GM19238 (cell line): ENCODE results near the gene CHST12.
"Not testable (repeated sequence)": the region's sequence is repeated elsewhere in the genome, so short reads cannot be mapped to it uniquely, and the experiment has no call there.

Experiments
- DNase-seq: peaks from one replicate; pipeline ENCODE4 v3.0.0; 2011; ENCODE audit warnings: low spot score; ENCODE audit not compliant: insufficient read length

CHST12 gene

GRCh38 chr7:2403718-2404648, 572 bp downstream of the CHST12 start:
- DNase-seq, result peak; percentile 52

GRCh38 chr7:2404714-2405119, 1.3 kb downstream of the CHST12 start:
- DNase-seq, result no peak

- no peak for DNase-seq
Observed at GRCh38 chr7:2405201-2405600, 1.8 kb downstream of the CHST12 start.

DNA sequence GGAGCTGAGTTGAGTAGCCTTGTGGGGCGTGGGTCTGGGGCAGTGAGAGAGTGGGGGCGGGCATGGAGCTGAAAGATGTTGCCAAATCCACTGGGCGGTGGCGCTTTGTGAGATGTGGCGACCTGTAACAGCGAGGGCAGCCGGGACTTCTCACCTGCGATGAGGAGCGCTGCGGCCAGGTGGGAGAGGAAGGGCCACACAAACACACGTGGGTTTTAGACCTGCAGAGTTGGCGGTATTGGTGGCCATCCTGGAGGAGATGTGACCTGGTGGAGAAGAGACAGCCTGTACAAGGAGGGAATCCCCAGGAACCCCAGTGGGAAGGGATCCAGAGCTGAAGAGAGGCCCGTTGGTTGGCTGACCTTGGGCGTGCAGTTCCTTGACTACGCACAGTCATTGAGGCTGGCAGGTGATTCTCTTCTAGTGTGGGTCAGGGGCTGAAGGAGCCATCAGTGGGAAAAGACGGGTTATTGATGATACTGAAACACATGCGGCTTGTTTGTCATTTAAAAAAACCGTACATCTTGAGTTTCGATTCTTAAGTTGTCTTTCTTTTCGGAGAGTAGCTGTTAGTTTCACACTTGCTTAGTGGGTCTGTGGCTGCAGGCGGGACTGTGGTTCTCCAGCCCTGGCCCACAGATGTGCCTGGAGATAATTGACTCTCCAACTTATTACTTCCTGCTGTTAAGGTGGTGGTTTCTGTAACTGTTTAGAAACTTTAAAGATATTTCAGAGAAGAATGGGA, 2.4 kb downstream of the CHST12 start:
- peak; percentile 71 for DNase-seq

DNA sequence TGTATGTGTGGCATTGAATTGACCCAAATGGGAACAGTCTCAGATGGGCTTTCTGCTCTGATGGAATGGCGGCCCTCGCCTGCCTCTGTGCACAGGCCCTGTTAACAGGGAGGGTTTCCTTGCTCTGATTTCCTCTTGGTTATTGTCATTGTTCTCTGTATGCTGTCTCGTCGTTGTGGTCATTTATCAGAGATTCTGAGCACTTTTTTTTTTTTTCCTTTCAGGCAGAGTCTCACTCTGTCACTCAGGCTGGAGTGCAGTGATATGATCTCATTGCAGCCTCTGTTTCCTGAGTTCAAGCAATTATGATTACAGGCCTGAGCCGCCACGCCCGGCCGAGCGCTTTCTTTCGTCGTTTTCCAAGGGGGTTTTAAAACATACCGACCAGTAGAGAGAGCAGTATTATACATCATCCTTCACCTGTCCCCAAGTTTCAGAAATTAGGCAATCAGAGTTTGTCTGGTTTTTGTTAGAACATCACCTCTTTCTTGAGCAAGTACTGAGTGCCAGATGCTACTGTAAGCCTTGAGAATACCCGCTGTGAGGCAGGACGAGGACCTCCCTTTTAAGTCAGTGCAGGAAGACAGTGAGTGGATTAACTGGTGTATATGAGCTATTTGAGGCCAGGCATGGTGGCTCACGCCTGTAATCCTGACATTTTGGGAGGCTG, 6.5 kb downstream of the CHST12 start:
- DNase-seq, result no peak

DNA sequence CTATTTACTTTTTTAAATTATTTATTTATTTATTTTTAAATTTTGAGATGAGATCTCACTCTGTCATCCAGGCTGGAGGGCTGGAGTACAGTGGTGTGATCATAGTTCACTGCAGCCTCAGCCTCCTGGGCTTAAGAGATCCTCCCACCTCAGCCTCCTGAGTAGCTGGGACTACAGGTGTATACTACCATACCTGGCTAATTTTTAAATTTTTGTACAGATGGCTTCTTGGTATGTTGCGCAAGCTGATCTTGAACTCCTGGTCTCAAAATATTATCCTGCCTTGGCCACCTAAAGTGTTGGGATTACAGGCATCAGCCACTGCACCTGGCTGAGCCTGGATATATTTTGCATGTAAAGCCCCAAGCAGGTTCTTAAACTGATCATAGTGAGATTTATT, 7.6 kb downstream of the CHST12 start:
- DNase-seq, result no peak

- DNase-seq, result no peak
Observed at GRCh38 chr7:2411815-2412586, 8.6 kb downstream of the CHST12 start.

DNA sequence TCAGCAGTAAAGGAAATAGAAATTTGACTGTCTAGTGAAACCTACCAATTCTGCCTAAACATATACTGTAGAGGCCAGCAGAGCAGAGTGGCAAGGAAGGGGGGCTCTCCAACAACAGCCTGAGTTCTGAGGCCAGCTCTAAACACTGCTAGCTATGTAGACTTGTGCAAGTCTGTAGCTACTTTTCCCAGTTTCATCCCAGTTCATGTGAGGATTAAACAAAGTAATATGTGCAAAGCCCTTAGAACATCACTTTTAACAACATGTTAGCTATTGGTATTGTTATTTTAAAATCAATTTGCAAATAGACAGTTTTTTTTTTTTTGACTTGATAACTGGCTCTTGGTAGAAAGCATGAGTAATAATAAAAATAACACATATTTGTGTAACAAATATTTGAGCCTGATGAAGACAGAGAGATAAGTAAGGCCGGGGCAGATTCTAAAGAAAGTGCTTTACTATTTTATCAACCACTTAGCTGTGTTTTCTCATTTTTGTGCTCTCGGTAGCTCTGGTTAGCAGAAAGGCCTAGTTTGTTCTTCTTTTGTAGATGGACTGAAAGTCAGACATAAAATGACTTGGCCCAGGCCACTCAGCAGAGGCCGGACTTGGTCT, 9.3 kb downstream of the CHST12 start:
- DNase-seq, result no peak

DNA sequence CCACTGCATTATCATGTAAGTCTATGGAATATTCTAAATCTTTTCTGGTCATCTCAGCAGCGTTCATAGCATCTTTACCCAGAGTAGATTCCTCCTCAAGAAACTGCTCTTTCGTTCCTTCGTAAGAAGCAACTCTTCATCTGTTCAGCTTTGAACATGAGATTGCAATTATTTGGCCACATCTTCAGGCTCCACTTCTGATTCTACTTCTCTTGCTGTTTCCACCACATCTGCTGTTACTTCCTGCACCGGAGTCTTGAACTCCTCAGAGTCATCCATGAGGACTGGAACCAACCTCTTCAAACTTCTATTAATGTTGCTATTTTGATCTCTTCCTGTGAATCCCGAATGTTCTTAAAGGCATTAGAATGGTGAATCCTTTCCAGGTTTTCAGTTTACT, 12.7 kb downstream of the CHST12 start:
- DNase-seq, result no peak

GRCh38 chr7:2416650-2417049, 13.2 kb downstream of the CHST12 start:
- DNase-seq, result no peak

- not testable (repeated sequence) for DNase-seq
Observed at GRCh38 chr7:2417178-2417577, 13.8 kb downstream of the CHST12 start.

DNA sequence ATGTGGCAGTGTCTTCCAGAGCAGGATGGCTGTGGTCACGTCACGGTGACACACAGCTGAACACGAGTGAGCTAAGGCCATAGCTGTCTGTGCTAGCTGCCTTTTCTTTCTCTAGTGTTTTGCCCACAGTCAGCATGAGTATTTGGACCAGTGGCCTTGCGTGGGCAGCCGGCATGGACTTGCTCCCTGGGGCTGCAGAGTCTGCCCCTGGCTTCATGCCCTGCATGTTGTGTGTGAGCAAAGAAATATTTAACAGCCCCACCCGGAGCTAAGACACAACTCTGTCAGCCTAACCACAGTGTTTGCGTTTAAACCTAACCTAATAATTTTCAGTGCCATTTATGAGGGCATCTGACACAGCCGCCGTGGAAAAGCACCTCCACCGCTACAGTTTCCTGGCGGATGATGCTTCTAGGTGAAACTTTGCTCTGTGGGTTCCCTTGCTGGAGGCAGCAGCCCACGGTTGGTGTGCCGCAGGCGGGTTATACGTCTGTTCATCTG, 14.6 kb downstream of the CHST12 start:
- DNase-seq, result no peak

DNA sequence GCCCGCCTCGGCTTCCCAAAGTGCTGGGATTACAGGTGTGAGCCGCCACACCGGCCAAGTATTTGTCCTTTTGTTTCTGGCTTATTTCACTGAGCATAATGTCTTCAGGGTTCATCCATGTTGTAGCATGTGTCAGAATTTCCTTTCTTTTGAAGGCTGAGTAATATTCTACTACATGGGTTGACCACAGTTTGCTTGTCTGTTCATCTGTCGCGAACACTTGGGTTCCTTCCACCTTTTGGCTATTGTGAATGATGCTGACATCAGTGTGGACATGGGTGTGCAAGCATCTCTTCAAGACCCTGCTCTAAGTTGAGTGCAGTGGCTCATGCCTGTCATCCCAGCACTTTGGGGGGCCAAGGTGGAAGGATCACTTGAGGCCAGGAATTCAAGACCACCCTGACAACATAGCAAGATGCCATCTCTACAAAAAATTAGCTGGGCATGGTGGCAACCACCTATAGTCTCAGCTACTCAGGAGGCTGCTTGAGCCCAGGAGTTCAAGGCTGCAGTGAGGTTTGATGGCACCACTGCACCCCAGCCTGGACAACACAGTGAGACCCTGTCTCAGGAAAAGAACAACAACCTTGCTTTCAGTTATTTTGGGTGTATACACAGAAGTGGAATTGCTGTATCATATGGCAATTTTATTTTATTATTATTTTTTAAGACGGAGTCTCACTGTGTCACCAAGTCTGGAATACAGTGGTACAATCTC, 17.0 kb downstream of the CHST12 start:
- DNase-seq, result no peak

DNA sequence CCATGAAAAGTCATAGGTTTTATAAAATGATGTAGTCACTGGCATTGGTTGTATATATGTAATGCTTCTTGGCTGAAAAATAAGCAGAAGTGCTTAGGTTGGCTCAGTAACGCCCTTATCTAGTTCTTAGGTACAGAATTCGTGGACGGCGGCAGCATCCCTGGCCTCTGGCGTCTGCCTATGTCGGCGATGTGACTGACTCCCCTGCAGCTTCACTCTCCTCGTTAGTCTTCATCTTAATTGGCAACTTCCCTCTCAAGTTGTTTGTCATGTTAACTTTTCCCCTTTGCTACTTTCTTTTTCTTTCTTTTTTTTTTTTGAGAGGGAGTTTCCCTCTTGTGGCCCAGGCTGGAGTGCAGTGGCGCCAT, 18.5 kb downstream of the CHST12 start:
- no peak for DNase-seq

- no peak for DNase-seq
Observed at GRCh38 chr7:2425749-2426148, 22.3 kb downstream of the CHST12 start.

GRCh38 chr7:2431260-2431867, 28.0 kb downstream of the CHST12 start:
- DNase-seq, result no peak

- no peak for DNase-seq
Observed at GRCh38 chr7:2432910-2433712, 29.7 kb downstream of the CHST12 start.

- DNase-seq, result no peak
Observed at GRCh38 chr7:2433713-2434550, 30.5 kb downstream of the CHST12 start.
